Measurements from ENCODE around the gene TAPT1. TPM values are rescaled to one million over a fixed set of nuclear protein-coding genes. Genes with fewer than 3 reads are reported as not detected.

The TAPT1 gene
- total RNA-seq, result 19.7 and 23.2 TPM in 2 replicates

GRCh38 chr4:16225863-16226815 lies at the start of gene TAPT1:
Gene TAPT1 (minus strand): TSS chr4:16226471. CDS start chr4:16226457, 14 bp downstream.

Other genes with a start within 250 kb of the TAPT1 start
- gene PROM1, start 142.4 kb downstream of the TAPT1 start, total RNA-seq, result under 0.01 TPM in 1 of 2 replicates, not detected in the other